ENCODE results near the gene DEGS1.

DEGS1 gene

DNA sequence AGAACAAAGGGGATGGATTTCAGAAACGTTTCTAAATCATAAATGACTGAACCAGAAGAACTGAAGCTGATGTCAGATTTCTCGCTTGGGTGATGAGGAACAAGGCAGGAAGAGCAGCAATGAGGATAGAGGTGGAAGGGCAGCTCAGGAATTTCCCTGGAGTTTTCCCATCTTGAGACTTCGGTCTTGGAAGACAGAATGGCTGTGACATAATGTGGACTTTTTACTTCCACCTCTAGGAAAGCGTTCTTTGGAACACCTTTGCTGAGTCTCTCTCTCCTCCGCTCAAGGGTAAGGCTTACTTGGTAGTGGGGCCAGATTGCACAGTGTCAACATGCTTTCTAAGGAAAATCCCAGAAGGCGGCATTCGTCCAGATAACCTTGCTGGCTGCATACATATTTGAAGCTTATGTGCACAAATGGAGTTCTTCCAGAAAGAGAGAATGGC, 36.6 kb downstream of the DEGS1 start:
- H3K4me1 ChIP-seq (ENCODE audit: control insufficient read depth in 2 of 2, insufficient read depth in 1 of 2, low read depth in 1 of 2, low read length in 2 of 2), result peaks cover 6 to 10% of the 10 kb centered on the region in 2 donors

DNA sequence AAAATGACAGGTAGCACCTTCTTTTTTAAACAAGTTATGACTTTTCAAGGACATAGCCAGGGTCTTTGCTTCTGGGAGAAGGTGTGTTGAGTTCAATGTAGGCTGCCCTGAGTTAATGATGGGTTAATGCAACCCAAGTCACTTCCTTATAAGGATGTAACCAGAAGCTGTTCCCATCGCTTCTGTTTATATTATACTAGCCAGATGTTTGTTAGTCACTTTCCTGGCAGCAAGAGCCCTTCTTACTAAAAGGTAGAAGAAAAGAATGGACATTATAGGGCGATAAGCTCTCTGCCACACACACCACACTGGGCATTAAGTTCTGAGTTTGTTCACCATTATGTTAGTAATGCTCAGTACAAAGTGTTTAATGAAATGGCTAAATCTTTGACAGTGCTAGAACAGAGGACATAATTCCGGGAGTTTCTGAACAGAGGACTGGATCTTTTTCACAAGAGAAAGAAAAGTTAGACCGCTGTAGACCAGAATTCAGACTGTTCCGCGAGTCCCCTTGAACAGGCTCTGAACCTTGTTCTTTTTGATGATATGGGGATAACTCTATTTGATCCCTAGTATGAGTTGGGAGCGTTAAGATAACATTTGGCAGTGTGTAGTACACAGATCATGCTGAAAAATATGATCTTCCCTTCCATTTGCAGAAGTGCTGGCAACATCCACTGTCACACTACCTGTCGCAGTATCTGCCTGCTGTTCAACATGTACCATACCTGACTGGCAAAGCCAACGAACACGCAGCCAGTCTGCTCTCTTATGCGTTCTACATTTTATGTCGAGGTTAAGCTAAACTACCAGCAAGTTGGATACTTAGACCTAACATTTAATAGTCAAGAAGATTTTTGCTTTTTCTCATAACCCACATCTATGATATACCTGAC, 41.0 kb downstream of the DEGS1 start:
- H2BK12ac ChIP-seq (ENCODE audit: low read length), result no peak overlapping the region
- no peak overlapping the region for H4K91ac ChIP-seq (ENCODE audit: low read depth, low read length, poor library complexity)
- no peak overlapping the region for H3K4me2 ChIP-seq (ENCODE audit: insufficient read depth, low read length, poor library complexity, severe bottlenecking)
- no peaks in the 10 kb centered on the region for H3K79me1 ChIP-seq (ENCODE audit: low read depth, low read length)
- no peak overlapping the region for H3K23ac ChIP-seq (ENCODE audit: low read depth, low read length, poor library complexity)
- no peak overlapping the region for H2BK15ac ChIP-seq (ENCODE audit: low read length)
- DNase-seq (ENCODE audit: low spot score), result no peak
- no peak overlapping the region for H2BK120ac ChIP-seq (ENCODE audit: low read depth, low read length)
- peaks cover 8 to 21% of the 10 kb centered on the region in 2 donors for H3K36me3 ChIP-seq (replicated peaks in 1 of 2; ENCODE audit: control insufficient read depth in 2 of 2, insufficient read depth in 2 of 2, low read length in 2 of 2)
- no peak overlapping the region for H3K4ac ChIP-seq (ENCODE audit: low read length)
- H2AFZ ChIP-seq (ENCODE audit: low read length), result no peak overlapping the region
- no CpG with 5 or more reads among the region's 12 CpGs for WGBS, 2 donors (ENCODE audit: extremely low coverage in 2 of 2, insufficient read length in 2 of 2, insufficient replicate concordance in 1 of 2)
- peak overlapping the region; percentile 70 for H3K9ac ChIP-seq (ENCODE audit: low read depth, low read length, poor library complexity)
- no peak overlapping the region for H3K4me3 ChIP-seq (ENCODE audit: low read length in 2 of 2)
- H3K4me1 ChIP-seq (ENCODE audit: control insufficient read depth in 2 of 2, insufficient read depth in 1 of 2, low read depth in 1 of 2, low read length in 2 of 2), result peaks cover 3 to 8% of the 10 kb centered on the region in 2 donors
- H3K27ac ChIP-seq (replicated peaks; ENCODE audit: low read length), result no peak overlapping the region
- no peaks in the 10 kb centered on the region for H3K27me3 ChIP-seq (ENCODE audit: control insufficient read depth in 3 of 3, insufficient read depth in 3 of 3, low read depth in 1 of 3, low read length in 3 of 3)
- no peaks in the 10 kb centered on the region for H3K9me3 ChIP-seq (replicated peaks in 1 of 2; ENCODE audit: control insufficient read depth in 2 of 2, insufficient read depth in 1 of 2, low read depth in 1 of 2, low read length in 2 of 2)
- no peak overlapping the region for H4K8ac ChIP-seq (ENCODE audit: low read depth, low read length)
- no peak overlapping the region for H3K18ac ChIP-seq (ENCODE audit: low read length)
- H3K14ac ChIP-seq (ENCODE audit: low read length), result no peak overlapping the region
- H2AK5ac ChIP-seq (ENCODE audit: low read depth, low read length), result no peak overlapping the region
- H2BK5ac ChIP-seq (ENCODE audit: low read length), result no peak overlapping the region

More for the DNA sequence above, 36.6 kb downstream of the DEGS1 start:
- H2BK12ac ChIP-seq (ENCODE audit: low read length), result no peak overlapping the region
- no peak overlapping the region for H4K8ac ChIP-seq (ENCODE audit: low read depth, low read length)
- H3K23ac ChIP-seq (ENCODE audit: low read depth, low read length, poor library complexity), result no peak overlapping the region
- H3K9ac ChIP-seq (ENCODE audit: low read depth, low read length, poor library complexity), result no peak overlapping the region
- no peaks in the 10 kb centered on the region for H3K36me3 ChIP-seq (replicated peaks in 1 of 2; ENCODE audit: control insufficient read depth in 2 of 2, insufficient read depth in 2 of 2, low read length in 2 of 2)
- DNase-seq (ENCODE audit: low spot score), result no peak
- no peak overlapping the region for H3K14ac ChIP-seq (ENCODE audit: low read length)
- no peak overlapping the region for H2BK120ac ChIP-seq (ENCODE audit: low read depth, low read length)
- no CpG with 5 or more reads among the region's 7 CpGs for WGBS, 2 donors (ENCODE audit: extremely low coverage in 2 of 2, insufficient read length in 2 of 2, insufficient replicate concordance in 1 of 2)
- no peak overlapping the region for H3K27ac ChIP-seq (replicated peaks; ENCODE audit: low read length)
- no peak overlapping the region for H3K18ac ChIP-seq (ENCODE audit: low read length)
- no peak overlapping the region for H2BK15ac ChIP-seq (ENCODE audit: low read length)
- no peak overlapping the region for H3K4ac ChIP-seq (ENCODE audit: low read length)
- H2BK5ac ChIP-seq (ENCODE audit: low read length), result no peak overlapping the region
- H3K27me3 ChIP-seq (ENCODE audit: control insufficient read depth in 3 of 3, insufficient read depth in 3 of 3, low read depth in 1 of 3, low read length in 3 of 3), result no peaks in the 10 kb centered on the region
- H3K9me3 ChIP-seq (replicated peaks in 1 of 2; ENCODE audit: control insufficient read depth in 2 of 2, insufficient read depth in 1 of 2, low read depth in 1 of 2, low read length in 2 of 2), result no peaks in the 10 kb centered on the region
- peak overlapping the region; percentile 54 for H2AFZ ChIP-seq (ENCODE audit: low read length)
- H4K91ac ChIP-seq (ENCODE audit: low read depth, low read length, poor library complexity), result no peak overlapping the region
- no peaks in the 10 kb centered on the region for H3K79me1 ChIP-seq (ENCODE audit: low read depth, low read length)
- H3K4me2 ChIP-seq (ENCODE audit: insufficient read depth, low read length, poor library complexity, severe bottlenecking), result no peak overlapping the region
- H3K4me3 ChIP-seq (ENCODE audit: low read length in 2 of 2), result no peak overlapping the region
- no peak overlapping the region for H2AK5ac ChIP-seq (ENCODE audit: low read depth, low read length)

DNA sequence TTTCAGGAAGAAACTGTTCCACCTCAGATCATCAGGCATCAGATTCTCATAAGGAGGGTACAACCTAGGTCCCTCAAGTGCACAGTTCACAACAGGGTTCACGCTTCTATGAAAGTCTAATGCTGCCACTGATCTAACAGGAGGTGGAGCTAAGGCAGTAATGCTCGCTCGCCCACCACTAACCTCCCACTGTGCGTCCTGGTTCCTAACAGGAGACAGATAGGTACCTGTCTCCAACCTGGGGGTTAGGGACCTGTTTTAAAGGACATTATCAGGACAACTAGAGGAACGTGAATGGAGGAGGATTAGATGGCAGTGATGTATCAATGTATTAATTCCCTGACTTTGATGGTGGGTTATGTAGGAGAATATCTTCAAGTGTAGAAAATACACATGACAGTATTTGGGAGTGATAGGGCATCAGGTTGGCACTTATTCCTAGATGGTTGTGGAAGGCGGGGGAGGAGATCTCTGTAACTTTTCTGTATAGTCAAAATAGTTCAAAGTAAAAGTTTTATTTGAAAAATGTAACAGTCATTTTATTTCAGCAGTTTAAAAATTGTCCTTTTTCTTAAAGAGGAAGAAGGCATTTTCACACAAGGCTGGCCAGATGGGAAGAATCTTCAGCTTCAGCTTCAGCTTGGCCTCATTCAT, 43.9 kb downstream of the DEGS1 start:
- H3K9ac ChIP-seq (ENCODE audit: low read depth, low read length, poor library complexity), result no peak overlapping the region
- no peak overlapping the region for H2AFZ ChIP-seq (ENCODE audit: low read length)
- H3K14ac ChIP-seq (ENCODE audit: low read length), result no peak overlapping the region
- H3K79me1 ChIP-seq (ENCODE audit: low read depth, low read length), result no peaks in the 10 kb centered on the region
- no peak overlapping the region for H3K4me2 ChIP-seq (ENCODE audit: insufficient read depth, low read length, poor library complexity, severe bottlenecking)
- peaks cover 8 to 46% of the 10 kb centered on the region in 2 donors for H3K36me3 ChIP-seq (replicated peaks in 1 of 2; ENCODE audit: control insufficient read depth in 2 of 2, insufficient read depth in 2 of 2, low read length in 2 of 2)
- no peak overlapping the region for H4K8ac ChIP-seq (ENCODE audit: low read depth, low read length)
- H2BK15ac ChIP-seq (ENCODE audit: low read length), result no peak overlapping the region
- H2AK5ac ChIP-seq (ENCODE audit: low read depth, low read length), result no peak overlapping the region
- no peak for DNase-seq (ENCODE audit: low spot score)
- WGBS, 2 donors (ENCODE audit: extremely low coverage in 2 of 2, insufficient read length in 2 of 2, insufficient replicate concordance in 1 of 2), result no CpG with 5 or more reads among the region's 6 CpGs
- no peak overlapping the region for H2BK12ac ChIP-seq (ENCODE audit: low read length)
- H3K4me1 ChIP-seq (ENCODE audit: control insufficient read depth in 2 of 2, insufficient read depth in 1 of 2, low read depth in 1 of 2, low read length in 2 of 2), result peaks cover 0 to 5% of the 10 kb centered on the region in 2 donors
- H3K4ac ChIP-seq (ENCODE audit: low read length), result no peak overlapping the region
- no peaks in the 10 kb centered on the region for H3K27me3 ChIP-seq (ENCODE audit: control insufficient read depth in 3 of 3, insufficient read depth in 3 of 3, low read depth in 1 of 3, low read length in 3 of 3)
- H3K18ac ChIP-seq (ENCODE audit: low read length), result no peak overlapping the region
- no peak overlapping the region for H2BK120ac ChIP-seq (ENCODE audit: low read depth, low read length)
- H3K4me3 ChIP-seq (ENCODE audit: low read length in 2 of 2), result no peak overlapping the region
- H3K23ac ChIP-seq (ENCODE audit: low read depth, low read length, poor library complexity), result no peak overlapping the region
- no peak overlapping the region for H3K27ac ChIP-seq (replicated peaks; ENCODE audit: low read length)
- no peak overlapping the region for H2BK5ac ChIP-seq (ENCODE audit: low read length)
- H3K9me3 ChIP-seq (replicated peaks in 1 of 2; ENCODE audit: control insufficient read depth in 2 of 2, insufficient read depth in 1 of 2, low read depth in 1 of 2, low read length in 2 of 2), result no peaks in the 10 kb centered on the region
- H4K91ac ChIP-seq (ENCODE audit: low read depth, low read length, poor library complexity), result no peak overlapping the region

DNA sequence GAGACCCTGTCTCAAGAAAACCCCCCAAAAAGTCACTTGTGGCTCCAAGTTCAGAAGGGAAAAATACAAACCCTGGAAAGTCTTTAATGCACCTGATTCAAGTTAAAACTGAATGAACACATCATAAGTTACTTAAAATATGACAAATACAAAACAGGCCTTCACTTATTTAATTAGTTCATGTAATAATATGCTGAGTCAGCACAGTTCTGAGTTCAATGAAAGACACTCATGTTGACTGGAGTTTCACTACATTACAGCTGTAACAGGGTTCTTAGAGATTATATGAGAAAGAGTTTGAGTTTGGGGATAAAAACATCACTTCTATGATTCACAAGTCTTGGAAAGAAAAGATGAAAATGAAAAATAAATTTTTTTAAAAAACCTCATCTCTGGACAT, 51.0 kb downstream of the DEGS1 start:
- Histone ChIP-seq H3K27ac (replicated peaks; ENCODE audit: low read length) (no peak overlapping the region), H2BK15ac (ENCODE audit: low read length) (no peak overlapping the region), H4K91ac (ENCODE audit: low read depth, low read length, poor library complexity) (no peak overlapping the region), H2AFZ (ENCODE audit: low read length) (no peak overlapping the region), H2BK12ac (ENCODE audit: low read length) (no peak overlapping the region), H3K14ac (ENCODE audit: low read length) (no peak overlapping the region), H3K18ac (ENCODE audit: low read length) (no peak overlapping the region), H3K9me3 (replicated peaks in 1 of 2; ENCODE audit: control insufficient read depth in 2 of 2, insufficient read depth in 1 of 2, low read depth in 1 of 2, low read length in 2 of 2) (no peaks in the 10 kb centered on the region), H2BK120ac (ENCODE audit: low read depth, low read length) (no peak overlapping the region), H3K4me2 (ENCODE audit: insufficient read depth, low read length, poor library complexity, severe bottlenecking) (no peak overlapping the region), H3K23ac (ENCODE audit: low read depth, low read length, poor library complexity) (no peak overlapping the region), H3K27me3 (ENCODE audit: control insufficient read depth in 3 of 3, insufficient read depth in 3 of 3, low read depth in 1 of 3, low read length in 3 of 3) (no peaks in the 10 kb centered on the region), H2BK5ac (ENCODE audit: low read length) (no peak overlapping the region), H4K8ac (ENCODE audit: low read depth, low read length) (no peak overlapping the region), H3K4me1 (ENCODE audit: control insufficient read depth in 2 of 2, insufficient read depth in 1 of 2, low read depth in 1 of 2, low read length in 2 of 2) (no peaks in the 10 kb centered on the region), H3K4me3 (ENCODE audit: low read length in 2 of 2) (no peak overlapping the region), H3K36me3 (replicated peaks in 1 of 2; ENCODE audit: control insufficient read depth in 2 of 2, insufficient read depth in 2 of 2, low read length in 2 of 2) (peaks cover 2 to 85% of the 10 kb centered on the region in 2 donors), H3K9ac (ENCODE audit: low read depth, low read length, poor library complexity) (no peak overlapping the region), H3K79me1 (ENCODE audit: low read depth, low read length) (no peaks in the 10 kb centered on the region), H2AK5ac (ENCODE audit: low read depth, low read length) (no peak overlapping the region), H3K4ac (ENCODE audit: low read length) (no peak overlapping the region)
- no peak for DNase-seq (ENCODE audit: low spot score)
